GM12878 (cell line): ENCODE measurements around the gene ENPP6.

Experiments used
- EGR1 ChIP-seq, 2 experiments: IDR thresholded peaks; 1 replicate in 1 of 2; 2 replicates in 1 of 2; pipeline ENCODE4 v1.6.1; 2011 to 2012; ENCODE audit warnings: low read depth in 2 of 2, low read length in 2 of 2, borderline replicate concordance in 1 of 2, mild to moderate bottlenecking in 1 of 2, moderate library complexity in 1 of 2
- EP300 ChIP-seq, 2 experiments: fragments of 150-350 bp in 1 of 2; IDR thresholded peaks; 2 replicates each; pipeline ENCODE4 v1.6.1; 2011 to 2012; ENCODE audit warnings: low read depth in 2 of 2, low read length in 2 of 2, borderline replicate concordance in 1 of 2, improper control_type of control experiment in 1 of 2, inconsistent platforms in 1 of 2; ENCODE audit not compliant: control insufficient read depth in 1 of 2
- GABPA ChIP-seq: IDR thresholded peaks from 2 replicates; pipeline ENCODE4 v1.6.1; 2014; ENCODE audit warnings: antibody characterized with exemption, low read depth, mild to moderate bottlenecking, inconsistent platforms
- JUND ChIP-seq: IDR thresholded peaks from 2 replicates; pipeline ENCODE4 v1.6.1; 2012; ENCODE audit warnings: low read depth, mild to moderate bottlenecking, low read length, improper control_type of control experiment, moderate library complexity
- NBN ChIP-seq: fragments of 450-650 bp; IDR thresholded peaks from 2 replicates; pipeline ENCODE4 v1.6.1; 2016
- POLR2A ChIP-seq: IDR thresholded peaks from 2 replicates; pipeline ENCODE4 v1.6.1; 2011; ENCODE audit warnings: low read depth, mild to moderate bottlenecking, low read length
- POLR2AphosphoS2 ChIP-seq: IDR thresholded peaks from 2 replicates; pipeline ENCODE4 v1.6.1; 2011; ENCODE audit warnings: low read depth, mild to moderate bottlenecking, low read length, improper control_type of control experiment, moderate library complexity
- POLR2AphosphoS5 ChIP-seq: IDR thresholded peaks from 2 replicates; pipeline ENCODE4 v1.6.1; 2011; ENCODE audit warnings: mild to moderate bottlenecking, low read length, inconsistent platforms
- SUPT20H ChIP-seq: IDR thresholded peaks from 2 replicates; pipeline ENCODE4 v1.6.1; 2011; ENCODE audit warnings: low read depth, mild to moderate bottlenecking, low read length, moderate library complexity, borderline replicate concordance; ENCODE audit not compliant: control insufficient read depth
- TAF1 ChIP-seq: IDR thresholded peaks from 2 replicates; pipeline ENCODE4 v1.6.1; 2011; ENCODE audit warnings: mild to moderate bottlenecking, low read depth, low read length, borderline replicate concordance
- YY1 ChIP-seq: IDR thresholded peaks from 2 replicates; pipeline ENCODE4 v1.6.1; 2011; ENCODE audit warnings: low read depth, mild to moderate bottlenecking, low read length
- ZNF274 ChIP-seq: IDR thresholded peaks from one replicate; pipeline ENCODE4 v1.8.0; 2011; ENCODE audit not compliant: insufficient read length, insufficient read depth
- TF ChIP-seq, protein P1 (sequence below), 3 experiments: IDR thresholded peaks in 2 of 3; conservative IDR thresholded peaks in 1 of 3; 2 replicates each; pipeline ENCODE4 v1.5.1; 2011; ENCODE audit warnings: low read depth in 3 of 3, low read length in 3 of 3, mild to moderate bottlenecking in 3 of 3, control low read depth in 2 of 3, moderate library complexity in 2 of 3, inconsistent platforms in 1 of 3, mixed read lengths in 1 of 3; ENCODE audit not compliant: control insufficient read depth in 2 of 3, insufficient read depth in 1 of 3; ENCODE audit errors: extremely low read depth in 1 of 3
- TF ChIP-seq, protein P2 (sequence below): IDR thresholded peaks from 2 replicates; pipeline ENCODE4 v1.6.1; 2012; ENCODE audit warnings: mild to moderate bottlenecking, low read depth, low read length

DNA sequence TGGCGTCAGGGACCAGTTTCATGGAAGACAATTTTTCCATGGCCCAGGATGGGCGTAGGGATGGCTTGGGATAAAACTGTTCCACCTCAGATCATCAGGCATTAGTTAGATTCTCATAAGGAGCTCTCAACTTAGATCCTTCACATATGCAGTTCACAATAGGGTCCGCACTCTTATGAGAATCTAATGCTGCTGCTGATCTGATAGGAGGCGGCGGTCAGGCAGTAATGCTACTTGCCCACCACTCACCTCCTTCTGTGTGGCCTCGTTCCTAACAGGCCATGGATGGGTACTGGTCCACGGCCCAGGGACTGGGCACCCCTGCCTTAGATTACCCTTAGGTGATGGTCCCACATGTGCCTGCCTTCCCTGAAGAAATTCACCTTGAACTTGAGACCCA lies 28.8 kb upstream of the ENPP6 start:
- TF ChIP-seq POLR2AphosphoS5 (no peak), EP300 (IDR thresholded peaks at IDR 0.05; ENCODE audit: borderline replicate concordance in 1 of 2, control insufficient read depth in 1 of 2, low read depth in 2 of 2, low read length in 2 of 2) (no peak), JUND (no peak), ZNF274 (no peak), YY1 (no peak), POLR2AphosphoS2 (no peak), NBN (no peak), SUPT20H (no peak), EGR1 (IDR thresholded peaks at IDR 0.05; ENCODE audit: borderline replicate concordance in 1 of 2, low read depth in 2 of 2, low read length in 2 of 2) (no peak), TAF1 (no peak), GABPA (no peak), POLR2A (no peak)
- TF ChIP-seq, protein P1, sequence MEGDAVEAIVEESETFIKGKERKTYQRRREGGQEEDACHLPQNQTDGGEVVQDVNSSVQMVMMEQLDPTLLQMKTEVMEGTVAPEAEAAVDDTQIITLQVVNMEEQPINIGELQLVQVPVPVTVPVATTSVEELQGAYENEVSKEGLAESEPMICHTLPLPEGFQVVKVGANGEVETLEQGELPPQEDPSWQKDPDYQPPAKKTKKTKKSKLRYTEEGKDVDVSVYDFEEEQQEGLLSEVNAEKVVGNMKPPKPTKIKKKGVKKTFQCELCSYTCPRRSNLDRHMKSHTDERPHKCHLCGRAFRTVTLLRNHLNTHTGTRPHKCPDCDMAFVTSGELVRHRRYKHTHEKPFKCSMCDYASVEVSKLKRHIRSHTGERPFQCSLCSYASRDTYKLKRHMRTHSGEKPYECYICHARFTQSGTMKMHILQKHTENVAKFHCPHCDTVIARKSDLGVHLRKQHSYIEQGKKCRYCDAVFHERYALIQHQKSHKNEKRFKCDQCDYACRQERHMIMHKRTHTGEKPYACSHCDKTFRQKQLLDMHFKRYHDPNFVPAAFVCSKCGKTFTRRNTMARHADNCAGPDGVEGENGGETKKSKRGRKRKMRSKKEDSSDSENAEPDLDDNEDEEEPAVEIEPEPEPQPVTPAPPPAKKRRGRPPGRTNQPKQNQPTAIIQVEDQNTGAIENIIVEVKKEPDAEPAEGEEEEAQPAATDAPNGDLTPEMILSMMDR (IDR thresholded peaks at IDR 0.05 in 2 of 3, conservative IDR thresholded peaks at IDR 0.05 in 1 of 3; ENCODE audit: control insufficient read depth in 2 of 3, extremely low read depth in 1 of 3, insufficient read depth in 1 of 3, low read depth in 3 of 3, low read length in 3 of 3): no peak
- TF ChIP-seq, protein P2, sequence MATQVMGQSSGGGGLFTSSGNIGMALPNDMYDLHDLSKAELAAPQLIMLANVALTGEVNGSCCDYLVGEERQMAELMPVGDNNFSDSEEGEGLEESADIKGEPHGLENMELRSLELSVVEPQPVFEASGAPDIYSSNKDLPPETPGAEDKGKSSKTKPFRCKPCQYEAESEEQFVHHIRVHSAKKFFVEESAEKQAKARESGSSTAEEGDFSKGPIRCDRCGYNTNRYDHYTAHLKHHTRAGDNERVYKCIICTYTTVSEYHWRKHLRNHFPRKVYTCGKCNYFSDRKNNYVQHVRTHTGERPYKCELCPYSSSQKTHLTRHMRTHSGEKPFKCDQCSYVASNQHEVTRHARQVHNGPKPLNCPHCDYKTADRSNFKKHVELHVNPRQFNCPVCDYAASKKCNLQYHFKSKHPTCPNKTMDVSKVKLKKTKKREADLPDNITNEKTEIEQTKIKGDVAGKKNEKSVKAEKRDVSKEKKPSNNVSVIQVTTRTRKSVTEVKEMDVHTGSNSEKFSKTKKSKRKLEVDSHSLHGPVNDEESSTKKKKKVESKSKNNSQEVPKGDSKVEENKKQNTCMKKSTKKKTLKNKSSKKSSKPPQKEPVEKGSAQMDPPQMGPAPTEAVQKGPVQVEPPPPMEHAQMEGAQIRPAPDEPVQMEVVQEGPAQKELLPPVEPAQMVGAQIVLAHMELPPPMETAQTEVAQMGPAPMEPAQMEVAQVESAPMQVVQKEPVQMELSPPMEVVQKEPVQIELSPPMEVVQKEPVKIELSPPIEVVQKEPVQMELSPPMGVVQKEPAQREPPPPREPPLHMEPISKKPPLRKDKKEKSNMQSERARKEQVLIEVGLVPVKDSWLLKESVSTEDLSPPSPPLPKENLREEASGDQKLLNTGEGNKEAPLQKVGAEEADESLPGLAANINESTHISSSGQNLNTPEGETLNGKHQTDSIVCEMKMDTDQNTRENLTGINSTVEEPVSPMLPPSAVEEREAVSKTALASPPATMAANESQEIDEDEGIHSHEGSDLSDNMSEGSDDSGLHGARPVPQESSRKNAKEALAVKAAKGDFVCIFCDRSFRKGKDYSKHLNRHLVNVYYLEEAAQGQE: no peak
